GM10266 (cell line): ENCODE results near the gene UNC119.

Experiments used
- DNase-seq: peaks from one replicate; pipeline ENCODE4 v3.0.0; 2012; ENCODE audit errors: extremely low spot score
- TF ChIP-seq, protein P1 (sequence below): IDR thresholded peaks from 2 replicates; pipeline ENCODE4 v1.5.1; 2012; ENCODE audit warnings: mild to moderate bottlenecking, low read depth; ENCODE audit not compliant: control insufficient read depth, insufficient read depth; ENCODE audit errors: missing control alignments

UNC119 gene

GRCh38 chr17:28500712-28501379 lies 51.6 kb downstream of the UNC119 start:
- TF ChIP-seq, protein P1, sequence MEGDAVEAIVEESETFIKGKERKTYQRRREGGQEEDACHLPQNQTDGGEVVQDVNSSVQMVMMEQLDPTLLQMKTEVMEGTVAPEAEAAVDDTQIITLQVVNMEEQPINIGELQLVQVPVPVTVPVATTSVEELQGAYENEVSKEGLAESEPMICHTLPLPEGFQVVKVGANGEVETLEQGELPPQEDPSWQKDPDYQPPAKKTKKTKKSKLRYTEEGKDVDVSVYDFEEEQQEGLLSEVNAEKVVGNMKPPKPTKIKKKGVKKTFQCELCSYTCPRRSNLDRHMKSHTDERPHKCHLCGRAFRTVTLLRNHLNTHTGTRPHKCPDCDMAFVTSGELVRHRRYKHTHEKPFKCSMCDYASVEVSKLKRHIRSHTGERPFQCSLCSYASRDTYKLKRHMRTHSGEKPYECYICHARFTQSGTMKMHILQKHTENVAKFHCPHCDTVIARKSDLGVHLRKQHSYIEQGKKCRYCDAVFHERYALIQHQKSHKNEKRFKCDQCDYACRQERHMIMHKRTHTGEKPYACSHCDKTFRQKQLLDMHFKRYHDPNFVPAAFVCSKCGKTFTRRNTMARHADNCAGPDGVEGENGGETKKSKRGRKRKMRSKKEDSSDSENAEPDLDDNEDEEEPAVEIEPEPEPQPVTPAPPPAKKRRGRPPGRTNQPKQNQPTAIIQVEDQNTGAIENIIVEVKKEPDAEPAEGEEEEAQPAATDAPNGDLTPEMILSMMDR: no peak
- peak; percentile 88 for DNase-seq

DNA sequence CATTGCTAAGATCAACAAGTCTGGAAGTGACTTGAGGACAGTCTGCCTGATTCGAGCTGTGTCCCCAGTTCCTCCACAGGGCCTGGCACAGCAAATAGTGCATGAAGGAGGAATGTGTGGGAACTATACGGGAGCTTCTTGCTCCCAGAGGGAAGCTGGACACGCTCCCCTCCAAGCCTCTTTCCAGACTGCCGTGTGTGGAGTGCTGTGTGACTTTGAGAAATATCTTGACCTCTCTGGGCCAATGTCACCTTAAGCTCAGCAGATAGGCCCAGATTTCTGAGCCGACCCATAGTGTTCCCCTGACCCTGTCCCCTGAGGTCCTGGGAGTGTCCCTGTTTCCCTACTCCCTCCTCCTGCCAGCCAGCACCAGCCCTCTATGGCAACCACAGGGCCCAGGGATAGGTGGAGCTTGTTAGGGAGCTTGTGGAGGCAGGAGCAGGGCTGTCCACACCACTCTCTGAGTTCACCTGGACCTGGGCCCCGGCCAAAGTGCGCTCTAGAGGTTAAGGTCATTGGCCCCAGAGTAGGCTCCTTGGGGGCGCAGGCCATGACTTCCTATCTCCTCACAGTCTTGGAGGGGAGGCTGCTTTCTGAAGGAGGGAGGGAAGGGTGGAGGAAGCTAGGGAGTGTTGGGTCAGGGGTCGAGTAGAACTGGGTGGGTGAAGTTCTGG lies 52.6 kb downstream of the UNC119 start:
- DNase-seq: no peak
- TF ChIP-seq, protein P1: no peak

GRCh38 chr17:28499364-28499664 lies 53.1 kb downstream of the UNC119 start:
- no peak for DNase-seq
- TF ChIP-seq, protein P1: no peak

GRCh38 chr17:28498652-28499363 lies 53.6 kb downstream of the UNC119 start:
- TF ChIP-seq, protein P1: no peak
- no peak for DNase-seq

DNA sequence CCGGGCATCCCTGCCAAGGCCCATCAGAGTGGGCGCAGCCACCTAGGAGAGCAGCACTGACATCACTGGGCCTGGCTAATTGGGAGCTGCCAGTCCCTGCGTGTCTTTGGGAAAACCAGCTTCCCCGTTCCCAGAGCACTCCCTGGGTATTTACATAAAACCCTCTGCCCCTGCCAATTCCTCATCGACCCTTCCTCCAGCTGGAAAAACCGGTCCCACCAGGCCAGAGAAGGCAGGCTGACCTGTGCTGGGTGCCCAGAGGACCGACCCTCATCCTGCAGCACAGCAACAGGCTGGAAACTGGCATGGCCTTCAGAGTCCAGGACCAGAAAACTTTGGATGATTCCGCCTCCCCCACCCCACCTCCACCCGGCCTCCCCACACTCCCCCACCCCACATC lies 54.5 kb downstream of the UNC119 start:
- no peak for DNase-seq
- TF ChIP-seq, protein P1: no peak
